GM19455 (cell line): ENCODE results near the gene TAMALIN.
"Not testable (repeated sequence)": the region's sequence is repeated elsewhere in the genome, so short reads cannot be mapped to it uniquely, and the experiment has no call there.

Experiments used
- ATAC-seq: cut with Tn5 transposase; IDR thresholded peaks from one replicate; pipeline ENCODE4 v1.9.1; 2021; ENCODE audit not compliant: unreplicated experiment

TAMALIN gene

GRCh38 chr12:52006726-52007157 lies at the start of gene TAMALIN:
Gene TAMALIN, plus strand, starts transcription at chr12:52006946. Its CDS starts 74 bp downstream, at chr12:52007020.
- no peak for ATAC-seq

- no peak for ATAC-seq
These were observed 48.2 kb upstream of the TAMALIN start for GRCh38 chr12:51958542-51958941.

GRCh38 chr12:51959211-51959610 lies 47.5 kb upstream of the TAMALIN start:
- ATAC-seq, result no peak

- no peak for ATAC-seq
These were observed 46.8 kb upstream of the TAMALIN start for GRCh38 chr12:51959921-51960320.

- ATAC-seq, result no peak
These were observed 46.3 kb upstream of the TAMALIN start for GRCh38 chr12:51960488-51960887.

GRCh38 chr12:51960890-51961289 lies 45.9 kb upstream of the TAMALIN start:
- no peak for ATAC-seq

- ATAC-seq, result no peak
These were observed 44.9 kb upstream of the TAMALIN start for GRCh38 chr12:51961834-51962233.

- ATAC-seq, result no peak
These were observed 44.0 kb upstream of the TAMALIN start for GRCh38 chr12:51962737-51963136.

- ATAC-seq, result no peak
These were observed 43.3 kb upstream of the TAMALIN start for GRCh38 chr12:51963477-51963876.

- no peak for ATAC-seq
These were observed 37.1 kb upstream of the TAMALIN start for GRCh38 chr12:51969643-51970042.

GRCh38 chr12:51970904-51971646 lies 35.7 kb upstream of the TAMALIN start:
- peak; percentile 90 for ATAC-seq

- no peak for ATAC-seq
These were observed 34.9 kb upstream of the TAMALIN start for GRCh38 chr12:51971679-51972421.

- no peak for ATAC-seq
These were observed 34.3 kb upstream of the TAMALIN start for GRCh38 chr12:51972422-51972812.

- no peak for ATAC-seq
These were observed 33.9 kb upstream of the TAMALIN start for GRCh38 chr12:51972849-51973273.

GRCh38 chr12:51973560-51973959 lies 33.2 kb upstream of the TAMALIN start:
- ATAC-seq, result no peak

- no peak for ATAC-seq
These were observed 32.1 kb upstream of the TAMALIN start for GRCh38 chr12:51974646-51975045.

GRCh38 chr12:51975196-51975595 lies 31.6 kb upstream of the TAMALIN start:
- no peak for ATAC-seq

- no peak for ATAC-seq
These were observed 30.2 kb upstream of the TAMALIN start for GRCh38 chr12:51976376-51977160.

GRCh38 chr12:51977320-51977753 lies 29.4 kb upstream of the TAMALIN start:
- no peak for ATAC-seq

- not testable (repeated sequence) for ATAC-seq
These were observed 27.4 kb upstream of the TAMALIN start for GRCh38 chr12:51979306-51979705.

GRCh38 chr12:51980051-51980808 lies 26.5 kb upstream of the TAMALIN start:
- ATAC-seq, result no peak
